HG03457 (cell line): ENCODE results near the gene PPP6R3.

ENCODE experiments used
- ATAC-seq: cut with Tn5 transposase; IDR thresholded peaks from one replicate; pipeline ENCODE4 v1.9.1; 2021; ENCODE audit warnings: moderate number of reproducible peaks; ENCODE audit not compliant: unreplicated experiment

Gene PPP6R3

GRCh38 chr11:68661697-68662603, 201.4 kb downstream of the PPP6R3 start:
- no peak for ATAC-seq

GRCh38 chr11:68663482-68664010, 203.0 kb downstream of the PPP6R3 start:
- no peak for ATAC-seq

DNA sequence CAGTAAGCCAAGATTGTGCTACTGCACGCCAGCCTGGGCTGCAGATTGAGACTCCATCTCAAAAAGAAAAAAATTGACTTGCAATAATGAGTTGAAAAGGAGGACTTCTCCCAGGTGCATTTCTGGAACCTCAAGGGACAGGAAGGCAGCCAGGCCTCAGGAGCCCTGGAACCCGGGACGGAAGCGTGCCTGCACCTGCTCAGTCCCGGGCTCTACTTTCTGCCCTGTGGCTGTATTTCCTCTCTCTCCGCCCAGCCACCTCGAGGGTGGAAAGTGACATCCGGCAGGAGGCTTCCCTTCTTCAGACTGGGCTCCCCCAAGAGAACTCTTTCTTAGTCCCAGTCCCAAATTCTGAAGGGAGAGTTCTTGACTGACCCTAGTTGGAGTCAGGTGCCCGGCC, 203.6 kb downstream of the PPP6R3 start:
- no peak for ATAC-seq

DNA sequence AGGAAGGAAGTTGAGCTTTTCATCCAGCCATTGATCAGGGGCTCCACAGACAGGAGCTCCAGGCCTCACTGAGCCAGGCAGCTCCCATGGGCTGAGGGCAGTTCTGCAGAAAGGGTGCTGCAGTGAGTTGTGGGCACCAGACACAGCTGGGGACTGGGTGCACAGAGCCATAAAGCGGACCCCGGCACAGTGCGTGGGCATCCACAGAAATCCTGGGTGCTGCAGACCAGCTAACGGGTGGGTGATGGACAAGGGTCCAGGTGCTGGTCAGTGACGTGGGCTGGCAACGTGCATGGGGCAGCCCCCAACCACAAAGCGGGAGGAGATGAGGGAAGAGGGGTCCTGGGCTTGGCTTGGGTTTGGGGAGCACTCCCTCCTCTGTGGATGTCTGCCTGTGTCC, 204.4 kb downstream of the PPP6R3 start:
- no peak for ATAC-seq
